ENCODE data around the gene ZNF106.

Gene ZNF106

DNA sequence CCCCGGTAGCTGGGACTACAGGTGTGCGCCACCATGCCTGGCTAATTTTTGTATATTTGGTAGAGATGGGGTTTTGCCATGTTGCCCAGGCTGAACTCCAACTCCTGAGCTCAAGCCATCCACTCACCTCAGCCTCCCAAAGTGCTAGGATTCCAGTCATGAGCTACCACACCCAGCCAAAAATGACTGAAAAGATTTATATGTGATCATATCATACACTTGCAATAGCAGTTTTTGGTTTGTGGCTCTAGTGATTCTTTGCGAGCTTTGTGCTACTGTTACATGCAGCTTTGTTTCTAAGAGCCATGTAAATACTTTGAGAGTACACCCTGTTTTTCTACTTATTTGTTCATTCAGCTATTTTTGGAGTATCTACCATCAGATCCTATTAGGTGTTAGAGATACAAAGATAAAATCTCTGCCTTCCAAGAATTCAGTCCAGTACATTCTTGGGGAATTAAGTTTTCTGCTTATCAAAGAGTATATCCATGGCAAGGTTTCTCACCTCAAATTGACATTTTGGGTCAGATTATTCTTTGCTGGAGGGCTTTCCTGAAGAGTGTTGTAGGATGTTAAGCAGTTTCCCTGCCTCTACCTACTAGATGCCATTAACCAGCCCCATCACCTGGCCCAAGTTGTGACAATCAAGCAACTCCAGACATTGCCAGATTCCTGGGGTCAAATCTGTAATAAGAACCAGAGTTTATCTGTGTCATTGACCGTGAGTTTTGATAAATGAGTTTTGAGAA is 19.5 kb upstream of the ZNF106 start:
- H3K27ac Mint-ChIP-seq: no peak overlapping the region
- TF ChIP-seq, protein P1, sequence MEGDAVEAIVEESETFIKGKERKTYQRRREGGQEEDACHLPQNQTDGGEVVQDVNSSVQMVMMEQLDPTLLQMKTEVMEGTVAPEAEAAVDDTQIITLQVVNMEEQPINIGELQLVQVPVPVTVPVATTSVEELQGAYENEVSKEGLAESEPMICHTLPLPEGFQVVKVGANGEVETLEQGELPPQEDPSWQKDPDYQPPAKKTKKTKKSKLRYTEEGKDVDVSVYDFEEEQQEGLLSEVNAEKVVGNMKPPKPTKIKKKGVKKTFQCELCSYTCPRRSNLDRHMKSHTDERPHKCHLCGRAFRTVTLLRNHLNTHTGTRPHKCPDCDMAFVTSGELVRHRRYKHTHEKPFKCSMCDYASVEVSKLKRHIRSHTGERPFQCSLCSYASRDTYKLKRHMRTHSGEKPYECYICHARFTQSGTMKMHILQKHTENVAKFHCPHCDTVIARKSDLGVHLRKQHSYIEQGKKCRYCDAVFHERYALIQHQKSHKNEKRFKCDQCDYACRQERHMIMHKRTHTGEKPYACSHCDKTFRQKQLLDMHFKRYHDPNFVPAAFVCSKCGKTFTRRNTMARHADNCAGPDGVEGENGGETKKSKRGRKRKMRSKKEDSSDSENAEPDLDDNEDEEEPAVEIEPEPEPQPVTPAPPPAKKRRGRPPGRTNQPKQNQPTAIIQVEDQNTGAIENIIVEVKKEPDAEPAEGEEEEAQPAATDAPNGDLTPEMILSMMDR (IDR thresholded peaks at IDR 0.05; ENCODE audit: unreplicated experiment in 3 of 3): no peak
- H3K36me3 Mint-ChIP-seq (ENCODE audit: low read depth): peaks cover 27% of the 10 kb centered on the region

DNA sequence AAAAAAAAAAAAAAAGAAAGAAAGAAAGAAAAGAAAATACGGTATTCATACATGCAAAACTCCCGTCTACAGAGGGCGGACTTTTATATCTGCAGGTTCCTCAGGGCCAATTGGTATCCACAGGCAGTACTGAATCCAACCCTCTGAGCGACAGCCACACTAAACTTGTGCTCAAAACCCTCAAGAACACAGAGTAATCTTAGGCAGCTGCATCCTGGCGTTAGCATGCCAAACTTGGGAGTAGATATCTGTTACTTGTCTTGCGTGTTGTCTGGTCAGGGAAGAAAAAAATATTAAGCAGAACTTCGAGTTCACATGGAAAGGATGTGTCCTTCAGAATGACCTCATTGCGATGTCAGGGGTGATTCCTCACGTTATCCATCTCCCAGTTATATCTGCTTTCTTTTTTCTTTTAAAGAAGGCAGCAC is 17.3 kb upstream of the ZNF106 start:
- H3K9me3 Mint-ChIP-seq: no peaks in the 10 kb centered on the region

More for the DNA sequence above, 19.5 kb upstream of the ZNF106 start:
- peaks cover 12% of the 10 kb centered on the region for H3K4me1 Mint-ChIP-seq
- no peak overlapping the region for H3K4me3 Mint-ChIP-seq
- H3K9me3 Mint-ChIP-seq: no peaks in the 10 kb centered on the region
- no peaks in the 10 kb centered on the region for H3K27me3 Mint-ChIP-seq (ENCODE audit: low read depth)

DNA sequence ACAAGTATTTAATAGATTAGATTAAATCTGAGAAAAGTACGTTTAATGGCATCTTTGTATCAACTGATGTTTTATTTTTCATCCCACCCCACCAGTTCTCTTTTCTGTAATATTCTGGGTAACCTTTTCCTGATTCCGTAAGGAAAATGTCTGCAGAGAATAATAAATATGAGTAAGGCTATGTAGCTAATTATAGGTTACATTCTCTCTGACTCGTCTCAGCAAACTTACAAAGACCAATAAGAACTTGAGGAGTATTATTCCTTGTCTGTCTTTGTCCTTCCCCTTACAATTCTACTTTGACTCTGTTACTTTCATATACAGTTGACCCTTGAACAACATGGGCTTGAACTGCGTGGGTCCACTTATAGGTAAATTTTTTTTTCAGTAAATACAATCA is 16.6 kb upstream of the ZNF106 start:
- H3K4me3 Mint-ChIP-seq: no peak overlapping the region
- H3K36me3 Mint-ChIP-seq (ENCODE audit: low read depth): peaks cover 6% of the 10 kb centered on the region
- no peaks in the 10 kb centered on the region for H3K27me3 Mint-ChIP-seq (ENCODE audit: low read depth)
- H3K27ac Mint-ChIP-seq: peak overlapping the region in 2 of 3 experiments; percentile 30 to 42
- TF ChIP-seq, protein P1 (IDR thresholded peaks at IDR 0.05; ENCODE audit: unreplicated experiment in 3 of 3): no peak
- H3K4me1 Mint-ChIP-seq: peaks cover 12% of the 10 kb centered on the region
- no peaks in the 10 kb centered on the region for H3K9me3 Mint-ChIP-seq

More for the DNA sequence above, 17.3 kb upstream of the ZNF106 start:
- H3K27ac Mint-ChIP-seq: peak overlapping the region in 1 of 3 experiments; percentile 31
- H3K36me3 Mint-ChIP-seq (ENCODE audit: low read depth): peaks cover 14% of the 10 kb centered on the region
- TF ChIP-seq, protein P1 (IDR thresholded peaks at IDR 0.05; ENCODE audit: unreplicated experiment in 3 of 3): no peak
- H3K4me3 Mint-ChIP-seq: no peak overlapping the region
- peaks cover 12% of the 10 kb centered on the region for H3K4me1 Mint-ChIP-seq
- H3K27me3 Mint-ChIP-seq (ENCODE audit: low read depth): no peaks in the 10 kb centered on the region

DNA sequence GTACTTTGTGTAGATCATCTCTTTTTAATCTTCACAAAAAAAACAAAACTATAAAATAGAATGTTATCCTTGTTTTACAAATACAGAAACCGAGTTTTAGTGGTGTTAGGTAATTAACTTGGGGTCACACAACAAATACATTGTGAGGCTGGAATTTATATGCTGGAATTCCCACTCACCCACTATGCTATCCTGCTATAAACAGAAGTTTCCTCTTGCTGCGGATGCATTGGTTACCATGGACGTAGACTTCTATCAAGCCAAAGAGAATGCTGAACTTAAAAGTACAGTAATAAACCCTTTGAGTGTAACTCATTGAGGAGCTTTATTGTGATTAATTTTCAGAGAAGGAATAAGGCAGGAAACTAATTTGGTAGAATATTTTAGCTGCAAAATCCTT is 13.7 kb upstream of the ZNF106 start:
- TF ChIP-seq, protein P1 (IDR thresholded peaks at IDR 0.05; ENCODE audit: unreplicated experiment in 3 of 3): no peak
- Mint-ChIP-seq H3K27ac (no peak overlapping the region), H3K9me3 (no peaks in the 10 kb centered on the region), H3K27me3 (ENCODE audit: low read depth) (no peaks in the 10 kb centered on the region), H3K4me1 (peaks cover 12% of the 10 kb centered on the region), H3K4me3 (no peak overlapping the region), H3K36me3 (ENCODE audit: low read depth) (peaks cover 3% of the 10 kb centered on the region)

DNA sequence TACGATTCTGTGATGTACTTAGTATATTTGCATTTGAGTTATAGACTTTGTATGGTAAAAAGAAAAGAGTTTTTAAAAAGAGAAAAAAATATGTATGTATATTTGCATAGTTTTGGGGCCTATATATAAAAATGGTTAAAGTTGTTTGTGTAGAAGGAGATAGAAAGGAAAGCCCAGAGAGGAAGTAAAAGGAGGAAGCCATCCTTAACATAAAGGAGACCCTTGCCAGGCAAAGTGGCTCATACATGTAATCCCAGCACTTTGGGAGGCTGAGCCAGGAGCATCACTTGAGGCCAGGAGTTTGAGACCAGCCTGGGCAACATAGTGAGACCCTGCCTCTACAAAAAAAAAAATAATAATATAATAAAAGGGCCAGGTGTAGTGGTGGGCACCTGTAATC is 12.9 kb upstream of the ZNF106 start:
- Mint-ChIP-seq H3K4me3 (no peak overlapping the region), H3K4me1 (peaks cover 12% of the 10 kb centered on the region), H3K27me3 (ENCODE audit: low read depth) (no peaks in the 10 kb centered on the region), H3K27ac (no peak overlapping the region), H3K9me3 (no peaks in the 10 kb centered on the region), H3K36me3 (ENCODE audit: low read depth) (peaks cover 1% of the 10 kb centered on the region)
- TF ChIP-seq, protein P1 (IDR thresholded peaks at IDR 0.05; ENCODE audit: unreplicated experiment in 3 of 3): no peak

DNA sequence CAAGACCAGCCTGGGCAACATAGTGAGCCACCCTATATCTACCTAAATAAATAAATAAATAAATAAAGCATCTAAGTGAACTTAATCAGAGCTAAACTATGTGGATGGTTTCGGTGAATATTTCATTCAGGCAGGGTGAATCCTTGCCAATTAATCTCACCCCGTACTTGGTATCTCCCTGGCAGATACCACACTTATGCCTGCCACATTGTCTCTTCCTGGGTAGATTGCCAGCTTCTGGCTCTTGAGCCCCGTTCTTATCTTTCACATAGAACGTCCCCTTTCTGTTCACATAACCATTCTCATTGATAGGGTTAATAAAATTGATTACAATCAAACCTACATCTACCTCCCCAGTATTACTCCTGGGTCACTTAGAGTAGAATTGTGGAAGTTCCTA is 11.5 kb upstream of the ZNF106 start:
- peaks cover 5% of the 10 kb centered on the region for H3K4me1 Mint-ChIP-seq
- no peak overlapping the region for H3K27ac Mint-ChIP-seq

More for the DNA sequence above, 11.5 kb upstream of the ZNF106 start:
- TF ChIP-seq, protein P1 (IDR thresholded peaks at IDR 0.05; ENCODE audit: unreplicated experiment in 3 of 3): no peak
- Mint-ChIP-seq H3K4me3 (no peak overlapping the region), H3K9me3 (no peaks in the 10 kb centered on the region), H3K36me3 (ENCODE audit: low read depth) (no peaks in the 10 kb centered on the region), H3K27me3 (ENCODE audit: low read depth) (no peaks in the 10 kb centered on the region)
